Hematopoietic multipotent progenitor cell treated with erythropoietin and hydrocortisone succinate and interleukin-3 and kit ligand, for 17 days (in vitro differentiated cells): ENCODE measurements around the gene HTRA3.

Source experiments
- DNase-seq: peaks from one replicate; pipeline ENCODE4 v3.0.0-alpha.2; 2015; ENCODE audit warnings: low spot score

Gene HTRA3

DNA sequence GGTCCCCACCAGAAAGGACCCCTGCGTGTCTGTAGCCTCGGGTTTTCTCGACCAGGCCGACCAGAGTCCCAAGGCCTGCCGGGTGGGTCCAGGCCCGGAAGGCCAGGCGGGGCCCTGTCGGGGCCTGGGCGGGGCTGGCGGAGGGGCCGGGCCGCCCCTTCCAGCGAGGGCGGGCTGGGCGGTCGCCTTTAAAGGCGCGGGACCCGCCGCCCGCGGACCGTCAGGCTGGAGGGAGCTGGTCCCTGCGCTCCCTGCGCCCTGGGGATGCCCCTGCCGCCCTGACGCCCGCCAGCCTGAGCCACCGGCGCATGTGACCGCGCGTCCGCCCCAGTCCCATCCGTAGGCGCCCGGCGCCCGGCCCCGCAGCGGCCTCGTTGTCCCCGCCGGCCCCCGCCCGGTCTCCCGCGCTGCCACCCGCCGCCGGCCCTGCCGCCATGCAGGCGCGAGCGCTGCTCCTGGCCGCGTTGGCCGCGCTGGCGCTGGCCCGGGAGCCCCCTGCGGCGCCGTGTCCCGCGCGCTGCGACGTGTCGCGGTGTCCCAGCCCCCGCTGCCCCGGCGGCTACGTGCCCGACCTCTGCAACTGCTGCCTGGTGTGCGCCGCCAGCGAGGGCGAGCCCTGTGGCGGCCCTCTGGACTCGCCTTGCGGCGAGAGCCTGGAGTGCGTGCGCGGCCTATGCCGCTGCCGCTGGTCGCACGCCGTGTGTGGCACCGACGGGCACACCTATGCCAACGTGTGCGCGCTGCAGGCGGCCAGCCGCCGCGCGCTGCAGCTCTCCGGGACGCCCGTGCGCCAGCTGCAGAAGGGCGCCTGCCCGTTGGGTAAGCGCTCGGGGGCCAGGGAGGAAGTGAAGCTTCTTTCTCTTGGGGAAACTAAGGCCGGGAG is at the start of gene HTRA3:
Gene HTRA3, plus strand, starts transcription at position 220 of the 883 bp plus-strand sequence. Its CDS starts 215 bp downstream, at position 435.
- DNase-seq: no peak

DNA sequence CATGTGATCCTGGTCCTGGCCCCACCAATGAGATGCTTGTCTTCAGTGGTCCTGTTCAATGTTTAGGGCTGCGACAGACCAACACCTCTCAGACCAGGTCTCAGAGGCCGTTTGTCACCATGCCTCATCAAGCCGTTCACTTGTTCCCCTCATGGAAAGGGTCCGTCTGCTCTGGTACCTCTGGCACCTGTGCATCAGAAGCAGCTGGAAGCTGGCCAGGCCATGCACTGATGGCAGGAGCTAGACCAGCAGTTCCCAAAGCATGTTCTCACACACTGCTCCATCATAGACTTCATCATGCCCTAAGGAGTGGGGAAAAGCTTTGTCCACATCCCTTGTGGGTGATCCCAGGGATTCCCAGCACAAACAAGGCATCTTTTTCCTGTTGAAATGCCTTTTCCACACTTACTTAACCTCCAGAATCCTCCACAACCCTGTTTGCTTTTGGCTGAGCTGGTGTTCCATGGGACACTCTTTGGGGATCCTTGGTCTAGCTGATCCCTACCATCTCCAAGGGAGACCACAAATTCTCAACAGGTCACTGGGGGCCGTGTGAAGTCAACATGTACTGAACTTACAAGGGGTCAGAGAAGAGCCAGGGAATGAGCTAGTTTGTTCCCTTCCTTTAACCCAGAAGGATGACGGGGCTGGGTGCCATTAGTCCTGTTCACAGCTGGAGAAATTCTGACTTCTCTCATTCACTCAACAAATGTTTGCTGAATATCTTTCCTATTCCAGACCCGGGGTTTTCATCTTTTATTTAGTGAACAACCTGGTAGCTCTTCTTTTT is 48.7 kb upstream of the HTRA3 start:
- DNase-seq: no peak

DNA sequence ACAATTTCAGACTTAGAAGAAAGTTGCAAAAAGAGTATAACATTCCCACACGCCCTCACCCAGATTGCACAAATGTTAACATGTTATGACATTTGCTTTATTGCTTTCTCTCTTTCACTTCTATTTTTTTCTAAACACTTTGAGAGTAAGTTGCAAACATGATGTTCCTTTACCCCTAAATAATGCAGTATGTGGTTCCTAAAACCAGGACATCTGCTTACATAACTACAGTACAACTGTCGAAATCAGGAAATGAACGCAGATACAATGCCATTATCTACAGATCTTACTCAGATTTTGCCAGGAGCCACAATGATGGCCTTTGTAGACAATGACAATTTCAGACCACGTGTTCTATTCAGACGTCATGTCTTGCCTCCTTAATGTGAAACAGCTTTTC is 48.1 kb upstream of the HTRA3 start:
- DNase-seq: no peak

DNA sequence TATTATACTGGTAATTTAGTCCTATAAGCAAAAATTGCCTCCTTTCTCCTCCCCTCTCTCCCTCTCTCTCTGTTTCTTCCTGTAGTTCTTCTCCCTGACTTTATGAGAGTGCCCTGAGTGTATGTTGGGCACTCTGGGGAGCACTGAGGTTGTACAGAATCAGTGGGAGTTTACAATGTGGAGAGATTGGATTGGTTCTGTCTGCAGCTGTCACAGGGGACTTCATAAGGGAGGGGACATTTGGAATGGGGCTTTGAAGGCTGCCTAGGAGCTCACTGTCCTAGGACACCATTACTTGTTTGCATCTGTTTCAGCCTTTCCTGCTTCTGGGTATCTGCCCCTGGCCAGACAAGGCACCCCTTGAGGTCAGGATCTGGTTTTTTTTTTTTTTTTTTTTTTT is 47.6 kb upstream of the HTRA3 start:
- no peak for DNase-seq

DNA sequence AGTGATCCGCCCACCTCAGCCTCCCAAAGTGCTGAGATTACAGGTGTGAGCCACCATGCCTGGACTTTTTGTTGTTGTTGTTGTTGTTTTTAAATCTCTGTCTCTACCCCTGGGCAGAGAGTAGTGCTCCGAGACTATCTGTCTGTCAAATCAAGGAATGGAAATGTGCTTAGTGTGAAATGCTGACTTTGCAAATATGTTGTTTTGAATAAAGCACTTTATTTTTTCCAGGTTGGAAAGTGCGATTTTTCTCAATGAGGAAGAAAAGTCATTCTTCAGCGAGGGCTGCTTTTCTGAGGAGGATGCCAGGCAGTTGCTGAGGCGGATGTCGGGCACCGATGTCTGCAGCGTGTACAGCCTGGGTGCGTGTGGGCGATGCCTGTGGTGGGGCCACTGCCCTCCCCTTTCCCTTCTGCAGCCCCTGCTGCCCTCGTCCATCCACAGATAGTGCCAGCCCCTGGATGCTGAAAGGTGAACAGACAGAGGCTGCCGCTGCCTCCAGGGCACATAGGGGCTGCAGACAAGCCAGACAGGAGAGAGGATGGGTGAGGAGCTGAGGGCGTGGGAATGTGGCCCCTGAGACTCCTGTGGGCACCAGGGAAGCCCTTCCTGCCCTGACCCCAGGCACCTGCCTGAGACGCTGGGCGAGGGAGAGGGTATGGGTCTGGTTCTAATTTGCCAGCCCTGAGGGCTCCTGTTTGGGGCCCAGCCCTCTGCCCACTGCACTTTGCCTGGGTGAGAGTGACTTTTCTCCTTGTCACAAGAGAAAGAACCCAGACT is 46.8 kb upstream of the HTRA3 start:
- DNase-seq: no peak

DNA sequence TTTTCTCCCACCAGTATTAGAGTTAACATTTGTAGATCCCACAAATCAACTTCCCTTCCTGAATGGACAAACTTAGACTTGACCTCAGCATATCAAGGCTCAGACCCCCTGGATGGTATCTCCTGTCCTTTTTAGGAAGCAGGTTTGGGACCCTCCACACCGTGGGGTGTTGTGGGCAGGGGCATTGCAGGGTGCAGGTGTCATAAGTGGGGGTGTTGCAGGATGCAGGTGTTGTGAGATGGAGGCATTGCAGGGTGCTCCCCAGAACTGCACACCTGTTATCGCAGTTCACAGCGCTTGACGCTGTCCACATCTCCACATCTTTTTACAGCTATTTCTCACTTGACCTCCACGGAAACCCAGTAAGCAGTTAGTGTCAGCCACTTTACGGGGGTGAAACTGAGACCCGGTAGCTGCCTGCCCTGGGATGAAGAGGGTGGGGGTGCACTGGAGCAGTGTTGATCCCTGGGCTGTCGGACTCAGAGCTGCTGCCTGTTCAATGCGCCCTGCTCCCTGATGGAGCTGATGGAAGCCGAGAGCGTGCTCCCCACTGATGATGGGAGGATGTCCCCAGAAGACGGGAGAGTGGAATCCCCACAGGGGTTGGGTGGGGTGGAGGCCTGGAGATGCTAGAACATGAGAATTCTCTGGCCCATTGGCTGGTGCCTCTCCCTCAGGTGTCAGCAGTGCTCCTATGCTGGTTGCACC is 45.1 kb upstream of the HTRA3 start:
- DNase-seq: no peak

DNA sequence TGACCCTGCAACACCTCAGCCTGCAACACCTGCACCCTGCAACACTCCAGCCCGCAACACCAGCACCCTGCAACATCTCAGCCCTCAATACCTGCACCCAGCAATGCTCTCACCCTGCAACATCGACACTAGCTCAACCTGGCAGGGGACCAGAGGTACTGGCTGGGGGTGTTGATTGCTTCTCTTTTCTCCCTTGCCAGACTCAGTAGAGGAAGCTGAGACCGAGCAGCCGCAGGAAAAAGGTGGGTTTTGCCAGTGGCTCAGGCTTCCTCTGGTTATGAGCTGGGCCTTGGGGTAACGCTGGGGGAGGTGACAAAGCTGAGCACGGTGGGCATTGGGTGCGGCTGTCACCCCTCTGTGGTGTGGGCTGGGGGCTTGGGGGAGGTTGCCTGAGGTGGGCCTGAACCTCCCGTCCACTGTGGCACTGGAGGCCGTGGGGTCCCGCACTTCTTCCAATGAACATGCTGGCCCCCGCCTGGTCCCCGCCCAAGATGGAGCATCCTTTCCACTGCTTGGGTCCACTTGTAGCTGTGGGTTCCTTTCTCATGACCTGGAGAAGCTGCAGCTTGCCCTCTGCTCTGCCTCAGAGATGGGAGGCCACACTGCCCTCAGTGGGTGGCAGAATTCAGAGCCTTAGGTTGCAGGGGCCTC is 44.5 kb upstream of the HTRA3 start:
- no peak for DNase-seq

DNA sequence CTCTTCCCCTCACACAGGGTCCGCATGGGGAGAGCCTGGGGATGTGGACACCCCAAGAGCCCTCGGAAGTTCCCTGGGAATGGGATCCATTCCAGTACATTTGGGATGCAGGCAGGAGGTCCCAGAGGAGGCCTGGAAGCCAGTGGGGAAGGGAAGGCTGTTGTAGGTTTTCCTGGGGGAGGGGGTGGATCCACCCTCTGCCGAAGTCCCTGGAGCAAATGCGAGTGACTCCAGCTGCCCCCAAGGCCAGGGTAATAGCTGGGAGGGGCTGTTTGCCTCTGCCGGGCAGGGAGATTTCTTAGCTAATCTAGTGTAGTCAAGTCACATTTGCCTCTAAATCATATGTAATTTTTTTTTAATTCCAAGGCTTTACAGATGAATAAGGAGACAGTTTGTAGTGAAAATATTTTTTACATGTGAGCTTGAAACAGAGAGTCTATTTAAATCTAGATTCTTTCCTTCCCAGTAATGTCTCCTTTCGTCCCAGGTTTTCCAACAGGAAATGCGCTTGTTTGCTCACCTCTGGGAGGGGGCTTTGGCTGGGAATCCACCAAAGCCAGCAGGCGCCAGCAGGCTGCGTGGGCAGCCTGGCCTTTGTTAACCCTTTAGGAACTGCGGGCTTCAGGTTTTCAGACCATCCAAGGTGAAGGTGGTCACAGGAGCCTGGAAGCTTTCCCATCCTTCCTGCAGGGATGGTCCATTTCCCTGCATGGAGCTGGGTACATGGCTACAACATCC is 43.7 kb upstream of the HTRA3 start:
- DNase-seq: no peak

DNA sequence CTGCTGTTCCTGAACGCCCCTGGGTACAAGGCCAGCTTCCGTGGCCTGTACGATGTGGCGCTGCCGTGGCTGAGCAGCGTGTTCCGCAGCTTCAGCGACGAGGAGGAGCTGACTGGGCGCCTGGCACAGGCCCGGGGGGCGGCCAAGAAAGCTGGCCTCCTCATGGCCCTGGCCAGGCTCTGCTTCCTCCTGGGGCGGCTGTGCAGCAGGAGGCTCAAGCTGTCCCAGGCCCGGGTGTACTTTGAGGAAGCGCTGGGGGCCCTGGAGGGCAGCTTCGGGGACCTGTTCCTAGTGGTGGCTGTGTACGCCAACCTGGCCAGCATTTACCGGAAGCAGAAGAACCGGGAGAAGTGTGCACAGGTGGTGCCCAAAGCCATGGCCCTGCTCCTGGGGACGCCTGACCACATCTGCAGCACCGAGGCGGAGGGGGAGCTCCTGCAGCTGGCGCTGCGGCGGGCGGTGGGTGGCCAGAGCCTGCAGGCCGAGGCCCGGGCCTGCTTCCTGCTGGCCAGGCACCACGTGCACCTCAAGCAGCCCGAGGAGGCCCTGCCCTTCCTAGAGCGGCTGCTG is 42.3 kb upstream of the HTRA3 start:
- DNase-seq: no peak

DNA sequence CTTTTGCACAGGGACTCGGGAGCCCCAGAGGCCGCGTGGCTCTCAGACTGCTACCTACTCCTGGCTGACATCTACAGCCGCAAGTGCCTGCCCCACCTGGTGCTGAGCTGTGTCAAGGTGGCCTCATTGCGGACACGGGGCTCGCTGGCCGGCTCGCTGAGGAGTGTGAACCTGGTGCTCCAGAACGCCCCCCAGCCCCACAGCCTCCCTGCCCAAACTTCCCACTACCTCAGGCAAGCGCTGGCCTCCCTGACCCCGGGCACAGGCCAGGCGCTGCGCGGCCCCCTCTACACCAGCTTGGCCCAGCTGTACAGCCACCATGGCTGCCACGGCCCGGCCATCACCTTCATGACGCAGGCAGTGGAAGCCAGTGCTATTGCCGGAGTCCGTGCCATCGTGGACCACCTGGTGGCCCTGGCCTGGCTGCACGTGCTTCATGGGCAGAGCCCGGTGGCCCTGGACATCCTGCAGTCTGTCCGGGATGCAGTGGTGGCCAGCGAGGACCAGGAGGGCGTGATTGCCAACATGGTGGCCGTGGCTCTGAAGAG is 41.7 kb upstream of the HTRA3 start:
- DNase-seq: no peak

DNA sequence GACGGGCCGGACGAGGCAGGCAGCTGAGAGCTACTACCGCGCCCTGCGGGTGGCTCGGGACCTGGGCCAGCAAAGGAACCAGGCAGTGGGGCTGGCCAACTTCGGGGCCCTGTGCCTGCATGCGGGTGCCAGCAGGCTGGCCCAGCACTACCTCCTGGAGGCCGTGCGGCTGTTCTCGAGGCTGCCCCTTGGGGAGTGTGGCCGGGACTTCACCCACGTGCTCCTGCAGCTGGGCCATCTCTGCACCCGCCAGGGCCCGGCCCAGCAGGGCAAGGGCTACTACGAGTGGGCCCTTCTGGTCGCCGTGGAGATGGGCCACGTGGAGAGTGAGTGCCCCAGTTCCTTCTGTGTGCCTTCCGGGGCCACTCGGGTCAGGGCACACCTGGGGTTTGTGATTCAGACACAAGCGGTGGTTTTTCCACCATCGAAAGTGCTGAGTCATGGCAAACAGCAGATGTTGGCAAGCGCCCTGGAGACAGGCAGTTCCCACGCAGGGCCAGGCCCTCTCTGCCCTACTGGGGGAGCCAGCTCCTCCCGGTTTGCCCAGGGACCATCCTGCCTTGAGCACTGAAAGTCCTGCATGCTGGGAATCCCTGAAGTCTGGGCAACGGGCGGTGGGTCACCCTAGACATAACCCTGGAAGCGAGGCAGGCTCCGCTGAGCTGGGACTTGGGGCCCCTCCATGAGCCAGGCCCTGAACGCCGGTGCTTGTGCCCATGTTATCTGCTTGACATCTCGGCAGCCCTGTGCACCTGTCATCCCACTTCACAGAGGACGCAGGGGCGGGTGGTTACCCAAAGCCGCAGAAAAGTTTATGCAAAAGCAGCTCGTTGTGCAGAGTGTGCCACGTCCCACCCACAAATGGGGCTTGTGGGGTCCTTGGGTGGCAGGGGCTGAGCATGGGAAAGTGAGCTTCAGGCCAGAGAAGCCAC is 41.0 kb upstream of the HTRA3 start:
- DNase-seq: peak; percentile 56

DNA sequence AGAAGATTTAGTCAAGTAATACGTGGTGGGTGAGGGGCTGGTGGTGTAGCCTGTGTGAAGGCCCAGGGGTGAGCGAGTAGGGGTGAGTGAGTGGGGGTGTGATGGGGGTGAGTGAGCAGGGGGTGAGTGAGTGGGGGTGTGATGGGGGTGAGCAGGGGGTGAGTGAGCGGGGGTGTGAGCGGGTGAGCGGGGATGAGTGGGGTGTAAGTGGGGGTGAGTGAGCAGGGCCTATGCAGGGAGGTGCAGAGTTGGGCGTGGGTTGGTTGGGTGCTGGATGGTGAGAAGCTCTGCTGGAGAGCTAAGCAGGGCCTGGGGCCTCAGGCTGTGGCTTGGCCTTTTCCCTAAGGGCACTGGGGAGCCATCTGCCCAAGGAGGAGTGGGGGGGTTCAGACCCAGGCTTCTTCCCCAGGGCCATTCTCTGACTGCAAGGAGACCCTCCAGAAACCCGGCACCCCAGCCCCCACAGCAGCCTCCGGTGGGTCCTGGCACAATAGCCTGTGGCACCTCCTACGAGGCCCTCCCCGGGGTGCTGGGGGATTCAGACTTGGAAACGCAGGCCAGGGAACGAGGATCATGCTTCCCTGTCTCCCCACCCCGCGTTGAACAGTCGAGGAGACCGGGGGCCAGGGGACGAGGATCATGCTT is 40.1 kb upstream of the HTRA3 start:
- DNase-seq: no peak

DNA sequence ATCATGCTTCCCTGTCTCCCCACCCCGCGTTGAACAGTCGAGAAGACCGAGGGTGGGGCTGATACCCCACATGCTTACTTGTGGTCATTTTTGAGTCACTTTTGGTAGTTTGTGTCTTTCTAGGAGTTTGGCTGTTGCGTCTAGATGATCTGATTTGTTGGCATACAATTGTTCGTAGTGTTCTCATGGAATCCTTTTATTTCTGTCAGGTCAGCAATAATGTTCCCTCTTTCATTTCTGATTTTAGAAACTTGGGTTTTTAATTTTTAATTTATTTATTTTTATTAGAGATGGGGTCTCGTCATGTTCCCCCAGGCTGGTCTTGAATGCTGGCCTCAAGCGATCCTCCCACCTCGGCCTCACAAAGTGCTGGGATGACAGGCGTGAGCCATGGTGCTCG is 39.5 kb upstream of the HTRA3 start:
- DNase-seq: no peak

DNA sequence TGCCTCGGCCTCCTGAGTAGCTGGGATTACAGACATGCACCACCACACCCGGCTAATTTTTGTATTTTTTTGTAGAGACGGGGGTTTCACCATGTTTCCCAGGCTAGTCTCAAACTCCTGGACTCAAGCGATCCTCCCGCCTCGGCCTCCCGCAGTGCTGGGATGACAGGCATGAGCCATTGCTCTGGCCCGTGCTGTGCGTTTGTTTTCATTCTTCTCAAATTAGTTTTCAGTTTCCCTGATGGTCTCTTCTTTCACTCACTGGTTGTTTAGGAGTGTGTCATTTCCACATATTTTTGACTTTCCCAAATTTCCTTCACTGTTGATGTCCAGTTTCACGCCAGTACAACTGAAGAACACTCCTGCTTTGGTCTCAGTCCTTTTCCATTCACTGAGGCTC is 38.7 kb upstream of the HTRA3 start:
- DNase-seq: no peak

DNA sequence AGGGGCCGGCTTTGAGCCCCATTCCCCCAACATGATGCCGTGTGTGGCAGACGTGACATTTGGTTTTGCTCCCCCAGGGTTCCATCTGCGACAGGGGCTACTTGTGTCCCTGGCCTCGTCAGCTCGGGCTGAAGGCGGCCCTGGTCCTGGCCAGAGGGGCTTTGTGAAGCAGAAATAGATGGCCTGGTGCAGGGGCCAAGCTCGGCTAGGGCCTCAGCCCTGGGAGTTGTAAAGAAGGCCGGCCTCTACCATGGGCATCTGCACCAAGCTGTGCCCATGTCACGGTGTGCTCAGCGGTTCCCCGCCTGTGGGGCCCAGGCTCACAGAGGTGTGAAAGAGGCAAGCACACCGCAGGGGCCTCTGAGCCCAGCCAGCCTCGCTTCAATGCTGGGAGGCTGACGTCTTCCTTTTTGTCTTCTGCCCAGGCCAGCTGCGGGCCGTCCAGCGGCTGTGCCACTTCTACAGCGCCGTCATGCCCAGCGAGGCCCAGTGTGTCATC is 38.0 kb upstream of the HTRA3 start:
- no peak for DNase-seq

DNA sequence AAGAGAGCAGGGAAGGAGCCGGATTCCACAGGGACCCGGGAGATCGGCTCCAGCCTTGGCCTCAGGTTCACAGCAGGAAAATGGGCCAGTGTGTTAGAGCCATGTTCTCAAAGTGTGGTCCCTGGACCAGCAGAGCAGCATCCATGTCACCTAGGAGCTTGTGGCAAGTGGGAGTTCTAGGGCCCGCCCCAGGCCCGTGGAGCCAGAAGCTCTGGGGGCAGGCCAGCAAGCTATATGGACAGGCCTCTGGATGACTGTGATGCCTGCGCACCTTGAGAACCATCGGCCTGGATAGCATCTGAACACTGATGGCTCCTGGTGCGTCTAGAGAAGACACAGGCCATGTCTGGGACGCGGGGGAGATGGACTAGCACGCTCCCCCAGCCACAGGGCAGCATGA is 36.8 kb upstream of the HTRA3 start:
- no peak for DNase-seq

DNA sequence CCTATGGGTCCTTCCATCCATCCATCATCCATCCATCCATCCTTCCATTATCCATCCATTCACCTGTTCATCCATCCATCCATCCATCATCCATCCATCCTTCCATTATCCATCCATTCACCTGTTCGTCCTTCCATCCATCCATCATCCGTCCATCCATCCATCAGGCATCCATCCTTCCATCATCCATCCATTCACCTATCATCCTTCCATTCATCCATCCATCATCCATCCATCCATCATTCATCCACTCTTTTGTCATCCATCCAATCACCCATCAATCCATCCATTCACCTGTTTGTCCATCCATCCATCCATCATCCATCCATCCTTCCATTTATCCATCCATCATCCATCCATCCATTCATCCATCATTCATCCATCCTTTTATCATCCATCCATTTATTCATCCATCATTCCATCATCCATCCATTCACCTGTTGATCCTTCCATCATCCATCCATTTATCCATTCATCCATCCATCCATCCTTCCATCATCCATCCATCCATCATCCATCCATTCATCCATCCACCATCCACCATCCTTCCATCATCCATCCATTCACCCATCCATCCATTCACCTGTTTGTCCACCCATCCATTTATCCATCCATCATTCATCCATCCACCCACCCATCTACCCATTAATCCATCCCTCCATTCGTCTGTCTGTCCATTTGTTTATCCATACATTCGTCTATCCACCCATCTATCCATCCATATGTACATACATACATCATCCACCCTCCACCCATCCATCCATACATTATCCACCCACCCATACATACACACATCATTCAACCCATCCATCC is 35.7 kb upstream of the HTRA3 start:
- DNase-seq: no peak
